ENCODE results near the gene SRRM5.
A peak's percentile ranks its signal among the peaks of the same experiment; 100 is the strongest.
"Not testable (repeated sequence)": the region's sequence is repeated elsewhere in the genome, so short reads cannot be mapped to it uniquely, and the experiment has no call there.

The SRRM5 gene

GRCh38 chr19:43618921-43619261 lies 7.0 kb downstream of the SRRM5 start:
- no peak for DNase-seq (ENCODE audit: low read depth)

DNA sequence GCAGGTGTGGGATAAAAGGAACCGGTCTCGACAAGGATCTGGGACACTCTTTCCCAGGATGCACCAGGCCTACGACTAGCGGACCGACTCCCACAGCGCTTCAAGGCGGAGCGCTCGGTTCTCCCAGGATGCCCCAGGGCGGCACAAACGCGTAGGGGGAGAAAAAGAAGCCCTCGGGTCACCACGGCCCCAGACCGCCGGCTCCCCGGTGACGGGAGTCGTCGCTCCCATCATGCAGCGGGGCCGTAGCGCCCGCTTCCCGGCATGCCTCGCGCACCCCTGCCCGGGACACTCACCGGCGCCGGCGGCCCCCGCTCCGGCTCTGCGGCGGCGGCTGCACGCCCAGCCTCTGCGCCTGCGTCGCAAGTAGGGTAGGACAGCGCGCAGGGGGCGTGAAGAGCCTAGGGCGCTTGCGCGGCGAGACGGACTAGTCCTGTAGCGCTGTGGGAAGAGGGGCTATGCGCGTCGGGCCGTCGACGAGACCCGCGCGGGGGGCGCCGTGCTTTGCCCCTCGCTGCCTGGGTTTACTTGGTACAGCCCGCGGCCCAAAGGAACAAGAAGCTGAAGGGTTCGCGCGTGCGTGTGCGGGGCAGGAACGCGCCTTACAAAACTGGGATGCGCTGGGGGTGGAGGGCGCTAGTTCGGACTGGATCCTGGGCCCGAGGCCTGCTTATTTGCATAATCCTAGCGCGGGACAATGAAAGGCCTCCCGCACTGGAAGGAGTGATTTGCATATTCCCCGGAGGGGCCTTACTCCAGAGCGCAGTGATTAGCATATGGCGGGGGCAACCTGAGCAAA lies 7.6 kb downstream of the SRRM5 start, which contains the start of gene ZNF428:
TSS of gene ZNF428 (minus strand) at position 368 of the 799 bp plus-strand sequence. CDS start 5,325 bp downstream, outside the sequence.
- peak; percentile 84 for DNase-seq (ENCODE audit: low read depth)

- DNase-seq (ENCODE audit: low read depth): no peak
These were observed 8.4 kb downstream of the SRRM5 start for GRCh38 chr19:43620061-43621001.

DNA sequence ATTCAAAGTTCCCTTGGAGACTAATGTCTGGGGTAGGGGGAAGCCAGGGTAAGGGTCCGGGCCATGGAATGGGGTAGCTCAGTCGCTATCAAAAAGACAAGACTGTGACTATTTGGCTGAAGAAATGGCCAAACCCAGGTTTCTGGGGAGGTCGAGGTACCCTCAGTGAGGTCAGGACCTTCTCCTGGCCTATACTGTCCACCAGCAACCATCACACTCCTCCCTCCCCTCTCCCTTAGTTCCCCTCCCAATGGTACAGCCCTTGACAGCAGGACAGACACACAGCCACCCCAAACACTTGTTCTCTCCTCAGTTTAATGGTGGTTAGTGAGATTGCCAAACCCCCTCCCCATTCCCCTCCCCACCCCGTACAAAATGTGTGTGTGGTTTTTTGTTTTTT lies 10.2 kb downstream of the SRRM5 start:
- DNase-seq (ENCODE audit: low read depth): no peak

- no peak for DNase-seq (ENCODE audit: low read depth)
These were observed 11.1 kb downstream of the SRRM5 start for GRCh38 chr19:43622956-43623355.

DNA sequence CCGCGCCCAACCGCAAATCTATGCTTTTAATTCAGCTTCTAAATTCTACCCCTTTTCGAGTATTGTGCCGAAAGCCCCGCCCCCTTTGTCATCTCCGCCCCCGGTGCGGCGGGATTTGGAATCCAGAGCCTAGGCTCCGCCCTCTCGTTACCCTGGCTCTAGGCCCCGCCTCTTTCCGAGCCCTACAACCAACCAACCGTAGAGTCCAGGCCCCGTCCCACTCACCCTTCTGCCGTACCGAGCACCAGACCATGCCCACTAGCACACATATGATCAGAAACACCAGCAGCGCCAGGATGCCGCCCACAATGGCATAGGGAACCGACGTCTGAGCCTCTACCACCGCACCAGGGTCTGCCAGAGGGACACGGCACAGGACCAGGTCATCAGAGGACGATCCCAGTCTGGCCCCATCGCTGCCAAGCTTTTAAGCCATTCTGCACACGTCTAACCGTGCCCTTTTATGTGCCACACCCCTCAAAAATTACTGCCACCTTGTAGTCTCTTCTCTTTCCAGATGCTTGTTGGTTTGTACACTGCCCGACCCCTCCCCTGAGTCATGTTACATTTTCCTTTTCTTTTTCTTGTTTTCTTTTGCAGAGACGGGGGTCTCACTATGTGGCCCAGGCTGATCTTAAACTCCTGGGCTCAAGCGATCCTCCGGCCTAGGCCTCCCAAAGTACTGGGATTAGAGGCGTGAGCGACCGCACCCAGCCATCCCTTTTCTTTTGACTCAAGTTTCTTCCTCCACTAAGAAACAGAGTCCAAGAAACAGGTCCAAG lies 12.2 kb downstream of the SRRM5 start:
- DNase-seq (ENCODE audit: low read depth): peak; percentile 6

- DNase-seq (ENCODE audit: low read depth): peak; percentile 81
These were observed 13.0 kb downstream of the SRRM5 start for GRCh38 chr19:43624933-43625332.

DNA sequence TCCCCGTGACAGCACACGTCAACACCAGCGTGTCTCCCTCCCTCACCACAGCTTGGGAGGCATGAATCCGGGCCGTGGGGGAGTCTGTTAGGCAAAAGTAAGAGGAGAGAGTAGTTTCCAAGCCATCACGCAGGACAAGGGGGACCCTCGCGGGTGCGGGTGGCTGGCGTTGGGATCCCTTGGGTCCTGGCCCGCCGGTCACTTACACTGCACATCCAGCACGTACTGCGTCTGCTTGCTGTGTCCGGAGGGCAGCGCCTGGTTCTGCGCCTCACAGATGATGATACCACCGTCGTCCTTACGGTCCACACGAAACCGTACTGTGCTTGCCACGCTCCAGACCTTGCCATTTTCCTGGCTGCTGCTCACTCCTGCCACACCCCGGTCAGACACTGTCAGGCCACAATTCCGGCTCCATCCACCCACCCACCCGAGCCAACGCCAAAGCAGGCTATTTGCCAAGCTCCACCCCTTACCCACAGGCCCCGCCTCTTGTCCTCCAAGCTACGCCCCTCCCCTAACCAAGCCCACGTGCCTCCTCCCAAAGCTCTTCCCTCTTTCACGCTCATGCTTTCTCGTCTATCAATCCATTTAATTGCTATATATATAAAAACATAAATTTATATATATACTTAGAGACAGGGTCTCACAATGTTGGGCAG lies 14.2 kb downstream of the SRRM5 start:
- DNase-seq (ENCODE audit: low read depth): no peak

GRCh38 chr19:43626838-43627237 lies 14.9 kb downstream of the SRRM5 start:
- DNase-seq (ENCODE audit: low read depth): no peak

- no peak for DNase-seq (ENCODE audit: low read depth)
These were observed 16.9 kb downstream of the SRRM5 start for GRCh38 chr19:43628646-43629326.

- DNase-seq (ENCODE audit: low read depth): no peak
These were observed 19.6 kb downstream of the SRRM5 start for GRCh38 chr19:43631491-43631890.

- DNase-seq (ENCODE audit: low read depth): no peak
These were observed 21.6 kb downstream of the SRRM5 start for GRCh38 chr19:43633520-43633919.

- no peak for DNase-seq (ENCODE audit: low read depth)
These were observed 22.2 kb downstream of the SRRM5 start for GRCh38 chr19:43634068-43634467.

DNA sequence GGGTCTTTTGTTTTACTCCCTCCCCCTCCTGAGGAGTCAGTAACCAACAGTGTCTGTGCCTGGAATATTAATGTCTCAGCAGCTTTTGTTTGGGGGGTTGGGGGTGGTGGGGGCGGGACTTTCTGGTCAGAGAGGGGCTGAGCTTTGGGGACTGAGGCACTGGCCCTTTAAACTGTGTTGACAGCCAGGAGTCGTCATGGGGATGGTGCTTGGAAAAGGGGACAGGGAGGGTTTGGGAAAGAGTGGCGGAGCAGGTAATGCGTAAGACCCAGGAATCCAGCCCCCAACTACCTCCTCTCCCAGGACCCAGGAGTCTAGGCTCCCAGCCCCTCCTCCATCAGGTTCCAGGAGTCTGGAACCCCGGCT lies 22.6 kb downstream of the SRRM5 start:
- DNase-seq (ENCODE audit: low read depth): no peak

DNA sequence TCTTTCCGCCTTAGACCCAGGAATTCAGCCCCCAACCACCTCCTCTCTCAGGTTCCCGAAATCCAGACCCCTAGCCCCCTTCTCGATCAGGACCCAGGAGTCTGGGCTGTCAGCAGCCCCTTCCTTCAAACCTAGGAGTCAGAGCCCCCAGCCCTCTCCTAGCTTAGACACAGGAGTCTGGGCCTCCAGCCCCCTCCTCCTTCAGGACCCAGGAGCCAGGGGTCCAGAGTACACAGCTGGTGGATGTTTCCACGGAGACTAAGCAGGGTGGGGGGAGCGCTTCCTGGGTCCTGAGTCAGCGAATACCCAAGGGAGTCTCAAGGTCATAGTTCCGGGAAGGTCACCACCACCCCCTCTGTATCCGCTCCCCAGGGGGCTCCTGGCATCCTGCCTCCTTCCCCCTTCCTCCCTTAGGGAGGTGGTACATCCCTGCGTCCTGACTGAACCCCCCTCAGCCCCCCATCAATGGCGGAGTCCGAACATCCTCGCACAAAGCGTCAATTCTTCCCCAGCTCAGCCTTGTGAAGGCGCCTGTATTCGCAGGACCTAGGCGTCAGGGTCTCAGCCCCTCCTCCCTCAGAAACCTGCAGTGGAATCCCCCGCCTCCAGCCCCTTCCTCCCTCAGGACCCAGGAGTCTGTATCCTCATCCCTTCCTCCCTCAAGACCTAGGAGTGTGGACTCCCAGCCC lies 23.1 kb downstream of the SRRM5 start:
- DNase-seq (ENCODE audit: low read depth): no peak

DNA sequence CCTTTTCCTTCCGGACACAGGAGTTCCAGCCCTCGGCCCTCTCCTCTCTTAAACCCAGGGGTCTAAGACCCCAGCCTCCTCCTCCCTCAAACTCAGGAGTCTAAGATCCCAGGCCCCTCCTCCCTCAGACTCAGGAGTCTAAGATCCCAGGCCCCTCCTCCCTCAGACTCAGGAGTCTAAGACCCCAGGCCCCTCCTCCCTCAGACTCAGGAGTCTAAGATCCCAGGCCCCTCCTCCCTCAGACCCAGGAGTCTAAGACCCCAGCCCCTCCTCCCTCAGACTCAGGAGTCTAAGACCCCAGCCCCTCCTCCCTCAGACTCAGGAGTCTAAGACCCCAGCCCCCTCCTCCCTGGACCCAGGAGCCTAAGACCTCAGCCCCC lies 23.7 kb downstream of the SRRM5 start:
- not testable (repeated sequence) for DNase-seq (ENCODE audit: low read depth)

DNA sequence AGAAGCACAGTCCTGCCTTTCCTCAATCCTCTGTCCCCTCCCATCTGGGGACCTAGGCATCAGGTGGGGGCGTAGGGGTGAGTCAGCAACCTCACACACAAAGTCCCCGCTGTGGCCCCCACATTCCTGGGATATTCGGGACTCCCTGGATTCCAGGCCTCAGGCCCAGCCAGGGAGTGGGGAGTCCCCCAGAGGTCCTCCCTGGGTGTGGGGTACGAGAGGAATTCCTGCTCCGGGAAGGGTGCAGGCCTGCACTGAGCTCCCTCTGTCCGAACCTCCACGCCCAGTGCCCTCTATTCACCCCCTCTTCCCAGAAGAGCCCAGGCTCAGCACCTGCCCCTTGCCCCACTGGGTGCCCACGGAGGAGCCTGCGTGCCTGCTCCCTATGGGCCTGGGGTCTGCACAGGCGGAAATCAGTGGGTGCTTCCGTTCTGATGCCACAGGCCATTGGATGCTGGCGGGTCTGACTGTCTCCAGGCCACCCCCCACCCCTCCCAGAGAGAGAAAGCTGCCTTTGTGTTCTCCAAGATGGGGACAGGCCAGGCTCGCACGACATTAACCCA lies 24.3 kb downstream of the SRRM5 start:
- DNase-seq (ENCODE audit: low read depth): no peak

GRCh38 chr19:43638214-43638994 lies 26.5 kb downstream of the SRRM5 start:
- no peak for DNase-seq (ENCODE audit: low read depth)

GRCh38 chr19:43638995-43639518 lies 27.2 kb downstream of the SRRM5 start:
- DNase-seq (ENCODE audit: low read depth): no peak

Measured in stimulated activated CD4-positive, alpha-beta T cell treated with anti-CD3 and anti-CD28 coated beads, Interleukin-2, amount 100 ng/mL, for 4 hours (primary cell).